OCI-LY7 (cell line): ENCODE measurements around the gene TTL.

Experiments used
- EZH2phosphoT487 ChIP-seq: fragments of 200-600 bp; sonication (generic); IDR thresholded peaks from 2 replicates; pipeline ENCODE4 v1.6.1; 2018; ENCODE audit warnings: low read depth, borderline replicate concordance, mild to moderate bottlenecking, mixed run types, antibody characterized with exemption, low read length, moderate library complexity, mixed read lengths
- TF ChIP-seq, protein P1 (sequence below): fragments of 200-600 bp; sonication (generic); conservative IDR thresholded peaks from 2 replicates; pipeline ENCODE4 v1.5.1; 2014; ENCODE audit warnings: mild to moderate bottlenecking, antibody characterized with exemption, low read length, moderate library complexity, mixed read lengths

DNA sequence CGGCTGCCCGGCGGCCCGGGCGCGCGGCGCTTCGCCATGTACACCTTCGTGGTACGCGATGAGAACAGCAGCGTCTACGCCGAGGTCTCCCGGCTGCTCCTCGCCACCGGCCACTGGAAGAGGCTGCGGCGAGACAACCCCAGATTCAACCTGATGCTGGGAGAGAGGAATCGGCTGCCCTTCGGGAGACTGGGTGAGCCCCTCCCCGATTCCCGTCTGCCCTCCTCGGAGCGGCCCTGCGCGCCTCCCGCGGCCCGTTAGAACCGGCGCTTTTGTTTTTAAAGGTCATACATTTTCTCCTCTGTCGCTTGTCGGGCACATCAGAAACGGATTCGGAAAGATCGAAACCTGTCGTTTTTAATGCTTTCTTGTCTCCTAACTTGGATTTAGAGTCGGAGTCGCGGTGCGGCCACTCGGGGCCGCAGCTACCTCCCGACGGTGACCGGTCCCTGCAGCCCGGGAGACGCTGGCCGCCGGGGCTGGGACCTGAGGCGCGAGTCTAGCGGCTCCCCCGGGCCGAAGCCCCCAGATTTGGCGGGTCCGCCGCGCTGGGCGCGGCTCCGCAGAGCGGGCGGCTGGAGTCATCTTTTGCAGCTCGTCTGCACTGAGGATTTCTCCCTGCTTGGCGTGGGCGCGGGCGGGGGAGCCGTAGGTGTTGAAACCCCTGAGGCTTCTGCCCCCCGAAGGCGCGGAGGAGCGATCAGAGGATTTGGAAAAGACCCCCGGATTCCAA, 519 bp downstream of the TTL start:
- TF ChIP-seq, protein P1, sequence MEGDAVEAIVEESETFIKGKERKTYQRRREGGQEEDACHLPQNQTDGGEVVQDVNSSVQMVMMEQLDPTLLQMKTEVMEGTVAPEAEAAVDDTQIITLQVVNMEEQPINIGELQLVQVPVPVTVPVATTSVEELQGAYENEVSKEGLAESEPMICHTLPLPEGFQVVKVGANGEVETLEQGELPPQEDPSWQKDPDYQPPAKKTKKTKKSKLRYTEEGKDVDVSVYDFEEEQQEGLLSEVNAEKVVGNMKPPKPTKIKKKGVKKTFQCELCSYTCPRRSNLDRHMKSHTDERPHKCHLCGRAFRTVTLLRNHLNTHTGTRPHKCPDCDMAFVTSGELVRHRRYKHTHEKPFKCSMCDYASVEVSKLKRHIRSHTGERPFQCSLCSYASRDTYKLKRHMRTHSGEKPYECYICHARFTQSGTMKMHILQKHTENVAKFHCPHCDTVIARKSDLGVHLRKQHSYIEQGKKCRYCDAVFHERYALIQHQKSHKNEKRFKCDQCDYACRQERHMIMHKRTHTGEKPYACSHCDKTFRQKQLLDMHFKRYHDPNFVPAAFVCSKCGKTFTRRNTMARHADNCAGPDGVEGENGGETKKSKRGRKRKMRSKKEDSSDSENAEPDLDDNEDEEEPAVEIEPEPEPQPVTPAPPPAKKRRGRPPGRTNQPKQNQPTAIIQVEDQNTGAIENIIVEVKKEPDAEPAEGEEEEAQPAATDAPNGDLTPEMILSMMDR, result 0 out of 2 replicates have a peak, but pooled peaks have one; percentile 23
- no peak for TF ChIP-seq EZH2phosphoT487
